Measurements from ENCODE around the gene CHCHD3.
A peak's percentile ranks its signal among the peaks of the same experiment; 100 is the strongest.

The CHCHD3 gene

GRCh38 chr7:133102276-133103060 lies 20.6 kb upstream of the CHCHD3 start:
- Mint-ChIP-seq H3K27me3 (peaks cover 12% of the 10 kb centered on the region), H3K36me3 (ENCODE audit: low read depth) (no peaks in the 10 kb centered on the region), H3K4me1 (ENCODE audit: low read depth) (no peaks in the 10 kb centered on the region), H3K9me3 (no peaks in the 10 kb centered on the region), H3K4me3 (no peak overlapping the region), H3K27ac (no peak overlapping the region)

GRCh38 chr7:133099633-133100286 lies 17.9 kb upstream of the CHCHD3 start:
- Mint-ChIP-seq H3K27me3 (peaks cover 7% of the 10 kb centered on the region), H3K4me1 (ENCODE audit: low read depth) (no peaks in the 10 kb centered on the region), H3K27ac (no peak overlapping the region), H3K36me3 (ENCODE audit: low read depth) (no peaks in the 10 kb centered on the region), H3K4me3 (no peak overlapping the region), H3K9me3 (no peaks in the 10 kb centered on the region)

- Mint-ChIP-seq H3K36me3 (ENCODE audit: low read depth) (no peaks in the 10 kb centered on the region), H3K27me3 (peaks cover 2% of the 10 kb centered on the region), H3K4me3 (no peak overlapping the region), H3K4me1 (ENCODE audit: low read depth) (no peaks in the 10 kb centered on the region), H3K9me3 (no peaks in the 10 kb centered on the region), H3K27ac (no peak overlapping the region)
These were observed 13.3 kb upstream of the CHCHD3 start for GRCh38 chr7:133095119-133095671.

- Mint-ChIP-seq H3K4me3 (no peak overlapping the region), H3K9me3 (no peaks in the 10 kb centered on the region), H3K36me3 (ENCODE audit: low read depth) (no peaks in the 10 kb centered on the region), H3K27ac (no peak overlapping the region), H3K4me1 (ENCODE audit: low read depth) (no peaks in the 10 kb centered on the region), H3K27me3 (no peaks in the 10 kb centered on the region)
These were observed 10.1 kb upstream of the CHCHD3 start for GRCh38 chr7:133091943-133092464.

GRCh38 chr7:133082390-133082766 lies 488 bp upstream of the CHCHD3 start:
- Mint-ChIP-seq H3K36me3 (ENCODE audit: low read depth) (peaks cover 21% of the 10 kb centered on the region), H3K4me3 (peak overlapping the region; percentile 86), H3K27me3 (no peaks in the 10 kb centered on the region), H3K4me1 (ENCODE audit: low read depth) (peaks cover 32% of the 10 kb centered on the region), H3K9me3 (no peaks in the 10 kb centered on the region), H3K27ac (peak overlapping the region; percentile 82)

GRCh38 chr7:133081119-133081598 lies 731 bp downstream of the CHCHD3 start:
- peak overlapping the region; percentile 86 for H3K4me3 Mint-ChIP-seq
- peak overlapping the region; percentile 82 for H3K27ac Mint-ChIP-seq
- H3K4me1 Mint-ChIP-seq (ENCODE audit: low read depth): peaks cover 37% of the 10 kb centered on the region
- no peaks in the 10 kb centered on the region for H3K9me3 Mint-ChIP-seq
- H3K36me3 Mint-ChIP-seq (ENCODE audit: low read depth): peaks cover 25% of the 10 kb centered on the region
- no peaks in the 10 kb centered on the region for H3K27me3 Mint-ChIP-seq

GRCh38 chr7:133079296-133079695 lies 2.6 kb downstream of the CHCHD3 start:
- Mint-ChIP-seq H3K27ac (no peak overlapping the region), H3K9me3 (no peaks in the 10 kb centered on the region), H3K4me1 (ENCODE audit: low read depth) (peaks cover 45% of the 10 kb centered on the region), H3K4me3 (no peak overlapping the region), H3K27me3 (no peaks in the 10 kb centered on the region), H3K36me3 (ENCODE audit: low read depth) (peaks cover 33% of the 10 kb centered on the region)

GRCh38 chr7:133077394-133077793 lies 4.5 kb downstream of the CHCHD3 start:
- H3K27ac Mint-ChIP-seq: no peak overlapping the region
- H3K4me3 Mint-ChIP-seq: no peak overlapping the region
- H3K4me1 Mint-ChIP-seq (ENCODE audit: low read depth): peaks cover 57% of the 10 kb centered on the region
- peaks cover 39% of the 10 kb centered on the region for H3K36me3 Mint-ChIP-seq (ENCODE audit: low read depth)
- no peaks in the 10 kb centered on the region for H3K9me3 Mint-ChIP-seq
- no peaks in the 10 kb centered on the region for H3K27me3 Mint-ChIP-seq

- H3K27ac Mint-ChIP-seq: no peak overlapping the region
- H3K27me3 Mint-ChIP-seq: no peaks in the 10 kb centered on the region
- no peak overlapping the region for H3K4me3 Mint-ChIP-seq
- peaks cover 53% of the 10 kb centered on the region for H3K4me1 Mint-ChIP-seq (ENCODE audit: low read depth)
- peaks cover 46% of the 10 kb centered on the region for H3K36me3 Mint-ChIP-seq (ENCODE audit: low read depth)
- no peaks in the 10 kb centered on the region for H3K9me3 Mint-ChIP-seq
These were observed 5.7 kb downstream of the CHCHD3 start for GRCh38 chr7:133076142-133076541.

GRCh38 chr7:133071506-133071905 lies 10.4 kb downstream of the CHCHD3 start:
- Mint-ChIP-seq H3K4me3 (no peak overlapping the region), H3K4me1 (ENCODE audit: low read depth) (peaks cover 20% of the 10 kb centered on the region), H3K9me3 (no peaks in the 10 kb centered on the region), H3K27ac (no peak overlapping the region), H3K27me3 (no peaks in the 10 kb centered on the region), H3K36me3 (ENCODE audit: low read depth) (peaks cover 51% of the 10 kb centered on the region)

- Mint-ChIP-seq H3K36me3 (ENCODE audit: low read depth) (peaks cover 53% of the 10 kb centered on the region), H3K9me3 (no peaks in the 10 kb centered on the region), H3K27me3 (no peaks in the 10 kb centered on the region), H3K27ac (no peak overlapping the region), H3K4me3 (no peak overlapping the region), H3K4me1 (ENCODE audit: low read depth) (peaks cover 20% of the 10 kb centered on the region)
These were observed 11.3 kb downstream of the CHCHD3 start for GRCh38 chr7:133070562-133070961.

- Mint-ChIP-seq H3K27me3 (no peaks in the 10 kb centered on the region), H3K9me3 (no peaks in the 10 kb centered on the region), H3K4me1 (ENCODE audit: low read depth) (peaks cover 1% of the 10 kb centered on the region), H3K4me3 (no peak overlapping the region), H3K27ac (no peak overlapping the region), H3K36me3 (ENCODE audit: low read depth) (peaks cover 60% of the 10 kb centered on the region)
These were observed 16.6 kb downstream of the CHCHD3 start for GRCh38 chr7:133065301-133065700.

GRCh38 chr7:133064082-133064820 lies 17.6 kb downstream of the CHCHD3 start:
- H3K4me3 Mint-ChIP-seq: no peak overlapping the region
- no peaks in the 10 kb centered on the region for H3K27me3 Mint-ChIP-seq
- no peak overlapping the region for H3K27ac Mint-ChIP-seq
- H3K9me3 Mint-ChIP-seq: no peaks in the 10 kb centered on the region
- peaks cover 63% of the 10 kb centered on the region for H3K36me3 Mint-ChIP-seq (ENCODE audit: low read depth)
- H3K4me1 Mint-ChIP-seq (ENCODE audit: low read depth): peaks cover 12% of the 10 kb centered on the region

GRCh38 chr7:133061792-133062191 lies 20.1 kb downstream of the CHCHD3 start:
- H3K27ac Mint-ChIP-seq: no peak overlapping the region
- peaks cover 24% of the 10 kb centered on the region for H3K4me1 Mint-ChIP-seq (ENCODE audit: low read depth)
- no peak overlapping the region for H3K4me3 Mint-ChIP-seq
- H3K36me3 Mint-ChIP-seq (ENCODE audit: low read depth): peaks cover 46% of the 10 kb centered on the region
- H3K27me3 Mint-ChIP-seq: no peaks in the 10 kb centered on the region
- no peaks in the 10 kb centered on the region for H3K9me3 Mint-ChIP-seq

All from stimulated activated naive CD8-positive, alpha-beta T cell treated with anti-CD3 and anti-CD28 coated beads, Interleukin-15, Interleukin-2, amounts not matched to agents 100 ng/mL and 50 ng/mL, for 24 hours (primary cell).